ENCODE measurements around the gene TTC7B. TPM values are rescaled to one million over a fixed set of nuclear protein-coding genes. Genes with fewer than 3 reads are reported as not detected.

Gene TTC7B
- total and polyA plus RNA-seq, 2 donors (not counting 3 experiments of a cell fraction or from before 2014, with no cell fraction given), result 46.8 to 76.5 TPM

- Histone ChIP-seq H3K36me3 (ENCODE audit: control insufficient read depth in 2 of 2, extremely low read depth in 1 of 2, insufficient read depth in 2 of 2, low read length in 2 of 2) (no peaks in the 10 kb centered on the region), H3K27me3 (ENCODE audit: control insufficient read depth in 2 of 2, insufficient read depth in 2 of 2, low read length in 2 of 2) (peaks cover 4 to 17% of the 10 kb centered on the region in 2 experiments), H3K79me2 (ENCODE audit: control insufficient read depth, insufficient read depth, low read length) (no peaks in the 10 kb centered on the region), H3K4me3 (replicated peaks in 1 of 3; ENCODE audit: insufficient read depth in 1 of 3, low read depth in 1 of 3, low read length in 3 of 3) (no peak overlapping the region), H3K27ac (ENCODE audit: insufficient read depth, low read depth, low read length) (no peak overlapping the region), H3K4me1 (ENCODE audit: control insufficient read depth, extremely low read depth, insufficient read depth, low read length) (peaks cover 8% of the 10 kb centered on the region), H2AFZ (ENCODE audit: low read depth, low read length) (no peak overlapping the region), H3K9me3 (replicated peaks; ENCODE audit: control insufficient read depth, insufficient read depth, low read length) (no peaks in the 10 kb centered on the region), H3K9ac (replicated peaks; ENCODE audit: extremely low read depth, insufficient read depth, low read length) (no peak overlapping the region), H3K9me1 (replicated peaks; ENCODE audit: control insufficient read depth, extremely low read depth, insufficient read depth, low read length) (no peaks in the 10 kb centered on the region), H3K4me2 (ENCODE audit: insufficient read depth, low read length) (no peak overlapping the region), H4K20me1 (replicated peaks; ENCODE audit: control insufficient read depth, extremely low read depth, insufficient read depth, low read length) (no peaks in the 10 kb centered on the region)
- TF ChIP-seq MYC (IDR thresholded peaks at IDR 0.05; ENCODE audit: low read depth, low read length) (no peak), EZH2 (IDR thresholded peaks at IDR 0.05; ENCODE audit: borderline replicate concordance, low read depth, low read length, severe bottlenecking) (no peak), MAX (IDR thresholded peaks at IDR 0.05; ENCODE audit: insufficient read depth, insufficient read length) (no peak), JUN (IDR thresholded peaks at IDR 0.05; ENCODE audit: borderline replicate concordance, insufficient read depth, insufficient read length, low read depth) (no peak), POLR2A (IDR thresholded peaks at IDR 0.05; ENCODE audit: low read depth, low read length) (no peak), FOS (IDR thresholded peaks at IDR 0.05; ENCODE audit: borderline replicate concordance, insufficient read depth, low read length) (no peak), GATA2 (IDR thresholded peaks at IDR 0.05; ENCODE audit: insufficient read depth, insufficient read length, low read depth, low read length) (no peak), POLR2AphosphoS5 (IDR thresholded peaks at IDR 0.05; ENCODE audit: insufficient read depth, low read depth, low read length) (no peak)
- TF ChIP-seq, protein P1, sequence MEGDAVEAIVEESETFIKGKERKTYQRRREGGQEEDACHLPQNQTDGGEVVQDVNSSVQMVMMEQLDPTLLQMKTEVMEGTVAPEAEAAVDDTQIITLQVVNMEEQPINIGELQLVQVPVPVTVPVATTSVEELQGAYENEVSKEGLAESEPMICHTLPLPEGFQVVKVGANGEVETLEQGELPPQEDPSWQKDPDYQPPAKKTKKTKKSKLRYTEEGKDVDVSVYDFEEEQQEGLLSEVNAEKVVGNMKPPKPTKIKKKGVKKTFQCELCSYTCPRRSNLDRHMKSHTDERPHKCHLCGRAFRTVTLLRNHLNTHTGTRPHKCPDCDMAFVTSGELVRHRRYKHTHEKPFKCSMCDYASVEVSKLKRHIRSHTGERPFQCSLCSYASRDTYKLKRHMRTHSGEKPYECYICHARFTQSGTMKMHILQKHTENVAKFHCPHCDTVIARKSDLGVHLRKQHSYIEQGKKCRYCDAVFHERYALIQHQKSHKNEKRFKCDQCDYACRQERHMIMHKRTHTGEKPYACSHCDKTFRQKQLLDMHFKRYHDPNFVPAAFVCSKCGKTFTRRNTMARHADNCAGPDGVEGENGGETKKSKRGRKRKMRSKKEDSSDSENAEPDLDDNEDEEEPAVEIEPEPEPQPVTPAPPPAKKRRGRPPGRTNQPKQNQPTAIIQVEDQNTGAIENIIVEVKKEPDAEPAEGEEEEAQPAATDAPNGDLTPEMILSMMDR (IDR thresholded peaks at IDR 0.05; ENCODE audit: extremely low read depth in 1 of 2, insufficient read depth in 1 of 2, low read depth in 1 of 2, low read length in 2 of 2), result no peak
- dilution Hi-C loops (cut with MboI; ENCODE audit: extremely low pct_ligation_motif_present, low sequenced_read_pairs), result no loop called here
- intact Hi-C loops (cut with micrococcal nuclease), result no loop called here
- BruUV-seq (replicated peaks), result no TSS peak
- ChIA-PET POLR2A (no interaction called here), CTCF (no interaction called here)
- FAIRE-seq (no peak), DNase-seq (ENCODE audit: low read depth, low spot score) (no peak)
These were observed 333.1 kb downstream of the TTC7B start for GRCh38 chr14:90483117-90483516.

All from endothelial cell of umbilical vein (primary cell).